GM12872 (cell line): ENCODE data around the gene PAQR9.

ENCODE experiments used
- TF ChIP-seq, protein P1 (sequence below): IDR thresholded peaks from 3 replicates; pipeline ENCODE4 v1.5.1; 2011; ENCODE audit warnings: low read depth, mild to moderate bottlenecking, low read length, moderate library complexity; ENCODE audit not compliant: insufficient read depth

PAQR9 gene

DNA sequence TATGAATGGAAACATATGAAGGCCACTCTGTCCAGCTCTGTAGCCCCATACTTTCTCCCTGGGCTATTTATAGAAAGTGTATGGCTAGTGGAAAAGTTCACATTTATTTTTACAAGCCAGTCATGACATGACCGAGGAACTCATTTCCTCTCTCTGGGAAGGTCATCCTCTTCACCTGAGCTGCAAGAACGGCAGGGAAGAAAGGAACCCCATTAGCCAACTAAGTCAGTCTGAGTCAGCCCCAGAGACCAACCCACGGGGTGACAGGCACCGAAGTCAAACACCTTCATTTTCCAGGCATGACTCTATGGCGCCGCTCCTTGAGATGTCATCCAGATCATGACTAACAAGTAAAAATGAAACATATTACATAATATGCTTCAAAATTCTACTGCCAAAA is 4.8 kb downstream of the PAQR9 start:
- TF ChIP-seq, protein P1, sequence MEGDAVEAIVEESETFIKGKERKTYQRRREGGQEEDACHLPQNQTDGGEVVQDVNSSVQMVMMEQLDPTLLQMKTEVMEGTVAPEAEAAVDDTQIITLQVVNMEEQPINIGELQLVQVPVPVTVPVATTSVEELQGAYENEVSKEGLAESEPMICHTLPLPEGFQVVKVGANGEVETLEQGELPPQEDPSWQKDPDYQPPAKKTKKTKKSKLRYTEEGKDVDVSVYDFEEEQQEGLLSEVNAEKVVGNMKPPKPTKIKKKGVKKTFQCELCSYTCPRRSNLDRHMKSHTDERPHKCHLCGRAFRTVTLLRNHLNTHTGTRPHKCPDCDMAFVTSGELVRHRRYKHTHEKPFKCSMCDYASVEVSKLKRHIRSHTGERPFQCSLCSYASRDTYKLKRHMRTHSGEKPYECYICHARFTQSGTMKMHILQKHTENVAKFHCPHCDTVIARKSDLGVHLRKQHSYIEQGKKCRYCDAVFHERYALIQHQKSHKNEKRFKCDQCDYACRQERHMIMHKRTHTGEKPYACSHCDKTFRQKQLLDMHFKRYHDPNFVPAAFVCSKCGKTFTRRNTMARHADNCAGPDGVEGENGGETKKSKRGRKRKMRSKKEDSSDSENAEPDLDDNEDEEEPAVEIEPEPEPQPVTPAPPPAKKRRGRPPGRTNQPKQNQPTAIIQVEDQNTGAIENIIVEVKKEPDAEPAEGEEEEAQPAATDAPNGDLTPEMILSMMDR = no peak

DNA sequence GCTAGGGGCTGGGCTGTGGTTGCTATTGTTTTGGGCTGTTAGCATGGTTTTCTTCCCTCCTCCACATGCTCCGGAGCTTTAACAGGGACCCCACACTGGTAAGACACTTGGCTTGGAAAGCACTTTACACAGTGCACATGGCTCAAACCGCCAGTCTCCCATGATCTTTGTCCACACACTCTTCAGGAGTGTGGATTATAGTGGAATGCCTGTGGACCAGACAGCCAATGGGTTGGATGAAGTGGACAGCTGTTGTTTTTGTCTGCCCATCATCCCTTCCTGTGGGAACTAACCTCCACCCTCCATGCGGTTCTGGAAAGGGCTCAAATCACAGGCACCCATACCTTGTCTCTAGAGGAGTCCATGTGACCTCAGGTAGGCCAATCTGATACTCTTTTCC is 10.0 kb downstream of the PAQR9 start:
- TF ChIP-seq, protein P1 = no peak

DNA sequence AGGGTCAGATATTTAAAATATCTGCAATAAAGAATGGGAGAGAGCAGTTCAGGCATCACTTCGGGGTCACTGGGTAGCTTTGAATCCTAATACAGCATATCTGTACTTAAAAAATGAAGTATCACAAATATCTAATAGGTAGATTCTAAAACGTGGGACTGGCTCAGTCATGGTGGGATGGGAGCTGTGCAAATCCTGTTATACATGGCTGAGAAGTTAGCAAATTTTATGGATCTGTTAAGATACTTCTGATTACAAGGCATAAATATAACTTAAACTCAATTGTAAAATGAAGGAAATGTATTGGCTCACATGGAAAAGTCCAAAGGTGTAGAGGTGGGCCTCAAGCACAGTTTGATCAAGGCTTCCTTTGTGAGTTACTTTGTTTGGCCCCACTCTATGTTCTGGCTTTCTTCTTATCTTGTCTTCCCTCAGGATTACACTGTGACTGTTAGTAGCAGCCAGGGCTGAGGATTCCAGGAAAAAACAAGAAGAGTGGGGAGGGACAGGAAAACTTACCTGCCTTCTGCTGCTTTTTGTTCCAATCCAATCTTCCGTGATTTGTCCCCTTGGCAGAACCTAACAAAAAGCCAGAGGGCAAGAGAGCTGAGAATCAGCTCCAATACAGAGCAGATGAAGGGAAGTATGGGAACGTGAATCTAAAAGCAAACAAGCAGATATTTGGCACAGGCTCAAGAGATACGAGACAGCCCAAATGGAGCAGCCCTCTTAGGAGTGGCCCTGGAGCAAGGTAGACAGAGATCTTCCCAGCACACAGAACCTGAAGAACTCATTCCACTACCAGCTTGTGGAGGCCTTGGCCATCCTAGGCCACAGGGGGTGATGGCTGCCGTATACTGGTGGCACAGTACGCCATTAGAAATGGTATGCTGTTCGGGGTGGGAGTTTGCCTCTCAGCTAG is 10.9 kb downstream of the PAQR9 start:
- TF ChIP-seq, protein P1 = no peak

DNA sequence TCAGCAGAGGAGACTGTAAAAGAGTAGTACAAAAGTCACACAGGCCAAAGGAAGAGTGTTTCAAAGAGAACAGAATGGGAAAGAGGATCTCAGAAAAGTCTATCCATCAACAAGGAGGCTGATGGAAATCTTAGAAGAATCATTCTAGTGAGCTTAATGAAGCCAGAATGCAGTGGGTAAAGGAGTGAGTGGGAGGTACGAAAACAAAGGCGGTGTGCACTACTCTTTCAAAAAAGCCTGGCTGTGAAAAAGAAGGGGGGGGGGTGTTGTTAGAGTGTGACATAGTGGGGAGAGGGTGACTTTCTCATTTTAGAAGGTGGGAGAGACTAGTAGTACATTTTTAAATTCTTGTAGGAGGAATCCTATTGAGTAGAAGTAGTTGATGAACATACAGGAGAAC is 11.7 kb downstream of the PAQR9 start:
- TF ChIP-seq, protein P1 = no peak

DNA sequence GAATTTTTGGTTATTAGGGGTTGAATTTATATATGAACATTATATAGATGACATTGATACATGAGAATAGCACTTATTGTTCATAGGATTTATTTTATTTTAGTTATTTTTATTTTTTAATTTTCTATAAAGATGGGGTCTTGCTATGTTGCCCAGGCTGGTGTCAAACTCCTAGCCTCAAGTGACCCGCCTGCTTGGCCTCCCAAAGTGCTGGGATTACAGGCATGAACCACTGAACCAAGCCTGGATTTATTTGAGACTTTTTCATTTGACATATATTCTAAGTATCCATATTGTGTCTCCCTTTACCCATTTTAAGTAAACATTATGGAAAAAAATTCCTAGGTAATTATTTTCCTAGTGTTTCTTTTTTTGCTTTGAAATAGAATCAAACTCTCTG is 12.5 kb downstream of the PAQR9 start:
- TF ChIP-seq, protein P1 = no peak

DNA sequence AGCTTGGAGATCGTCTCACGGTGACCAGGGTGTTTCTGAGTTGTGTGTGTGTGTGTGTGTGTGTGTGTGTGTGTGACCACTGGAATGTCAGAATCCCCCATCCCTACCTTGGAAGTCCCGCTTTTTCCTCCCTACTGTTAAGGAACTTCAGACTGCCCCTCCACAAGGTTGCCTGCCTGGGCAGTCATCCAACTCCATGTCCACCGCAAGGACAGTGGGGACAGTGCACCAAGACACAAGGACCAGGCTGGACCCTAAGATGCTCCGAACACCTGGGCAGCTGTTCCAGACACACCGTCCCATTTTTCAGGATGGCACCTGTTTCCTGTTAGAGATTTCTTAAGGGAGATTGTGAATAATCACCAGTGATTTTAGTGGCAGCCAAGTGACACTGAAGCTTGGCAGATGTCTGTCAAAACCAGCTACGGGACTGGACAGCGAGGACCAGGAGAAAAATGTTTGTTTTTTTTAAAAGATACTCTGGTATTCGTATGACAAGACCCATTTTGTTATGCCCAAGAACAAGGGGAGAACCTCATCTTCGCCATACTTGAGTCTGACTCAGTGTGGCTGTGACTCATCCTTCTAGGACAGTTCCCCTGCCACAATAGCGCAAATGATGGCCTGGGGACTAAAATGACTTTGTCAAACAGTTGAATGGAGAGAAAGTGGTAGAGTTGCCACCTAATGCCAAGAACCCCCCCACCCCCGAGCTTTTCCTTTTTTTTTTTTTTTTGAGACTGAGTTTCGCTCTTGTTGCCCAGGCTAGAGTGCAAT is 15.5 kb downstream of the PAQR9 start:
- TF ChIP-seq, protein P1 = no peak

DNA sequence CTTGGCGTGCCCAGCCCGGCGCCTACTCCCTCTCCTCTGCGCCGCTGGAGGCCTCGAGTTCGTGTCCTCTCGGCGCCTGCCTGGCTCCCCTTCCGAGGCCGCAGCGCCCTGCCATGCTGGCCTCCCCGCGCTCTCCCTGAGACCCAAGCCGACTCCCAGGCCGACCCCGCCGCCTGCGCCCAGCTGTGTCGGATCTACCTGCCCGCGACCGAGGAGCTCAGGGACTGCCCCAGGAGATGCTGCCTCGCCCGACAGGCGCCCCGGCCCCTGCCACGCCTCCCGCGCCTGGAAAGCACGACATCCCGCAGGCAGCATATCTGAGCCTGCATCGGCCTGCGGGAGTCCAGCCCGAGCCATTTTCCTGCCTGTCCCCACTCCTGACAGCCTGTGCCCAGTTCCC is 16.1 kb downstream of the PAQR9 start:
- TF ChIP-seq, protein P1 = no peak
